Osteoblast (primary cell): ENCODE measurements around the gene PGAP1. TPM values are rescaled to one million over a fixed set of nuclear protein-coding genes. Genes with fewer than 3 reads are reported as not detected.

Experiments used
- DNase-seq: peaks from one replicate; pipeline ENCODE4 v3.0.0; 2011; ENCODE audit warnings: low spot score, mixed read lengths; ENCODE audit not compliant: insufficient read length; ENCODE audit errors: missing footprints
- H2AFZ ChIP-seq: 2 replicates; pipeline ENCODE4 v1.6.0; 2011; ENCODE audit warnings: mild to moderate bottlenecking, low read length
- H3K27ac ChIP-seq: 2 replicates; pipeline ENCODE4 v1.5.1; 2011; ENCODE audit warnings: mild to moderate bottlenecking, low read depth, low read length, moderate library complexity
- H3K27me3 ChIP-seq: 2 replicates; pipeline ENCODE4 v1.6.0; 2012; ENCODE audit warnings: mild to moderate bottlenecking, control low read depth, inconsistent platforms, low read length, moderate library complexity; ENCODE audit not compliant: insufficient read depth
- H3K36me3 ChIP-seq: 2 replicates; pipeline ENCODE4 v1.5.1; 2011; ENCODE audit warnings: mild to moderate bottlenecking, low read length, control low read depth, moderate library complexity; ENCODE audit not compliant: insufficient read depth
- H3K4me1 ChIP-seq: 2 replicates; pipeline ENCODE4 v1.5.1; 2011; ENCODE audit warnings: mild to moderate bottlenecking, low read length, control low read depth, moderate library complexity; ENCODE audit not compliant: insufficient read depth
- H3K4me2 ChIP-seq: 2 replicates; pipeline ENCODE4 v1.6.0; 2011; ENCODE audit warnings: mild to moderate bottlenecking, low read length; ENCODE audit not compliant: insufficient read depth
- H3K4me3 ChIP-seq: fragments of 200-600 bp; sonication (generic); 3 replicates; pipeline ENCODE4 v1.5.1; 2012; ENCODE audit warnings: mild to moderate bottlenecking, low read length, inconsistent platforms; ENCODE audit not compliant: insufficient read depth
- H3K79me2 ChIP-seq: 2 replicates; pipeline ENCODE4 v1.6.0; 2012; ENCODE audit warnings: mild to moderate bottlenecking, low read length, control low read depth, inconsistent platforms; ENCODE audit not compliant: insufficient read depth
- H3K9me3 ChIP-seq: 2 replicates; pipeline ENCODE4 v1.5.1; 2011; ENCODE audit warnings: low read depth, low read length, control low read depth
- H4K20me1 ChIP-seq: 2 replicates; pipeline ENCODE4 v1.6.0; 2012; ENCODE audit warnings: mild to moderate bottlenecking, low read length, control low read depth; ENCODE audit not compliant: insufficient read depth
- small RNA-seq: library from RNA; depleted of rRNA; stranded (forward); fragments of <200 nt; gene quantifications from one replicate; pipeline ENCODE3, GENCODE V24; 2012
- total RNA-seq: library from RNA; depleted of rRNA; stranded (reverse); fragments of >200 nt; gene quantifications from 2 replicates; pipeline ENCODE4 v1.2.3, GENCODE V29; 2012
- TF ChIP-seq, protein P1 (sequence below): IDR thresholded peaks from 2 replicates; pipeline ENCODE4 v1.5.1; 2011; ENCODE audit warnings: mild to moderate bottlenecking, low read depth, low read length, moderate library complexity; ENCODE audit errors: extremely low read depth

PGAP1 gene
- total RNA-seq, 1 donor: 7.2 TPM

DNA sequence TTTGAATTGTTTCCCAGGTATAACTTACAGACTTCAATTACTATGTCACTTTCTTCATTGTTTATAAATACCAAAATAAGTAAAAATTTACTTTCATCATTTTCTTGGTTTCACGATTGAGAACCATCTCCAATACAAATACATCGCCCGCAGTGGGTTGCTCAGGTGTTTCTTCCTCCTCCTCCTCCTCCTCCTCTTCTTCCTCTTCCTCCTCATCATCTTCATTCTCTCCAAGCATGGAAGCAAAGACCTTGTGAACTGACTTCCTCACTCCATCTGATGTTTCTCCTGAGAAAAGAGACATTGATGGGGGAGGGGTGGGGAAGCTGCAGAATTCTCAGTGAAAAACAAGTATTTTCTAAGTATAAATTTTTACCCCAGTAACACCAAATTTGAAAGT, 133.6 kb downstream of the PGAP1 start:
- H3K9me3 ChIP-seq: no peaks in the 10 kb centered on the region
- no peaks in the 10 kb centered on the region for H4K20me1 ChIP-seq
- no peak overlapping the region for H3K27ac ChIP-seq
- TF ChIP-seq, protein P1, sequence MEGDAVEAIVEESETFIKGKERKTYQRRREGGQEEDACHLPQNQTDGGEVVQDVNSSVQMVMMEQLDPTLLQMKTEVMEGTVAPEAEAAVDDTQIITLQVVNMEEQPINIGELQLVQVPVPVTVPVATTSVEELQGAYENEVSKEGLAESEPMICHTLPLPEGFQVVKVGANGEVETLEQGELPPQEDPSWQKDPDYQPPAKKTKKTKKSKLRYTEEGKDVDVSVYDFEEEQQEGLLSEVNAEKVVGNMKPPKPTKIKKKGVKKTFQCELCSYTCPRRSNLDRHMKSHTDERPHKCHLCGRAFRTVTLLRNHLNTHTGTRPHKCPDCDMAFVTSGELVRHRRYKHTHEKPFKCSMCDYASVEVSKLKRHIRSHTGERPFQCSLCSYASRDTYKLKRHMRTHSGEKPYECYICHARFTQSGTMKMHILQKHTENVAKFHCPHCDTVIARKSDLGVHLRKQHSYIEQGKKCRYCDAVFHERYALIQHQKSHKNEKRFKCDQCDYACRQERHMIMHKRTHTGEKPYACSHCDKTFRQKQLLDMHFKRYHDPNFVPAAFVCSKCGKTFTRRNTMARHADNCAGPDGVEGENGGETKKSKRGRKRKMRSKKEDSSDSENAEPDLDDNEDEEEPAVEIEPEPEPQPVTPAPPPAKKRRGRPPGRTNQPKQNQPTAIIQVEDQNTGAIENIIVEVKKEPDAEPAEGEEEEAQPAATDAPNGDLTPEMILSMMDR: no peak
- H3K4me1 ChIP-seq: no peaks in the 10 kb centered on the region
- H2AFZ ChIP-seq: no peak overlapping the region
- no peak overlapping the region for H3K4me2 ChIP-seq
- H3K27me3 ChIP-seq: no peaks in the 10 kb centered on the region
- no peak for DNase-seq
- H3K79me2 ChIP-seq: peaks cover 16% of the 10 kb centered on the region
- peaks cover 63% of the 10 kb centered on the region for H3K36me3 ChIP-seq
- H3K4me3 ChIP-seq: no peak overlapping the region

DNA sequence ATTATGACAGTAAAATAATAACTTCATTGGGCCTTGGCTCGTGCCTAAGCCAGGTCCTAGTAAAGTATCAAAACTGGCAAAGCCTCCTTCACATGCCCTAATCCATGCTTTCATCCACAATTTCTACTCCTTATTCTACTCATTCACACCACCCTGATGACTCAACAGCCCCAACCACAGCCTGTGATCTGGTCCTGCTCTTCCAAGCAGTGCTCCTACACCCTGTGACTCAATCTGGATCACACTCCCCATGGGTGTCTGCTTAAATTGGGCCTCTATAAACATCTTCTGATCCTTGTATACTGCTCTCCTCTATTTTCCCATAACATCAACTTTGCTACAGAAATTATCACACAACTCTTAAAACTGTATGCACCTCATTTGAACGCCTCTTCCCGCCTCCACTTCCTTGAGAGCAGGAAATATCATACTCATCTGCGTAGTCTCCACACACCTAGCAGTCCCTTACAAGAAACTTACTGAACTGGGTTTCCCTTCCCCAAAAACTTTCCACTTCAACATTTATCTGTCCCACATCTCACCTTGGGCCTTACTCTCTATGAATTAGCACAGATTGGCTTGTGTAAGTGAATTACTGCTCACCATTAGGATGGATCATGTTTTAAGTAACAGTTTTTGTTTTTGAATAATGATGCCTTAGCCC, 142.9 kb downstream of the PGAP1 start:
- no peaks in the 10 kb centered on the region for H3K9me3 ChIP-seq
- peak overlapping the region; percentile 3 for H3K4me2 ChIP-seq
- H3K4me1 ChIP-seq: peaks cover 8% of the 10 kb centered on the region
- peaks cover 4% of the 10 kb centered on the region for H4K20me1 ChIP-seq
- H3K27ac ChIP-seq: peak overlapping the region; percentile 43
- no peak overlapping the region for H2AFZ ChIP-seq
- peaks cover 73% of the 10 kb centered on the region for H3K36me3 ChIP-seq
- H3K27me3 ChIP-seq: no peaks in the 10 kb centered on the region
- TF ChIP-seq, protein P1: no peak
- H3K79me2 ChIP-seq: peaks cover 8% of the 10 kb centered on the region
- H3K4me3 ChIP-seq: no peak overlapping the region
- DNase-seq: peak; percentile 84

Small RNA genes within 50 kb of the gene (small RNA-seq; reads per million reads assigned to genes)
- gene AC012486.1: not detected

Other genes with a start within 250 kb of the PGAP1 start
- 43.0 and 46.3 TPM in 2 replicates for gene GTF3C3, start 127.0 kb downstream of the PGAP1 start, total RNA-seq
- gene C2orf66, start 117.4 kb downstream of the PGAP1 start, total RNA-seq: under 0.01 and 0.36 TPM in 2 replicates